Mammary epithelial cell (primary cell): Measurements from ENCODE around the gene NFKB1.

Source experiments
- CTCF ChIP-seq, 2 donors: IDR thresholded peaks in 1 of 2; conservative IDR thresholded peaks in 1 of 2; 2 replicates each; pipeline ENCODE4 v1.5.1; 2011 to 2012; ENCODE audit warnings: inconsistent platforms in 2 of 2, low read length in 2 of 2, mild to moderate bottlenecking in 2 of 2, control low read depth in 1 of 2, low read depth in 1 of 2; ENCODE audit not compliant: insufficient read depth in 1 of 2; ENCODE audit errors: extremely low read depth in 1 of 2
- EZH2 ChIP-seq: IDR thresholded peaks from 2 replicates; pipeline ENCODE4 v1.6.1; 2012; ENCODE audit warnings: low read length, inconsistent platforms, borderline replicate concordance

DNA sequence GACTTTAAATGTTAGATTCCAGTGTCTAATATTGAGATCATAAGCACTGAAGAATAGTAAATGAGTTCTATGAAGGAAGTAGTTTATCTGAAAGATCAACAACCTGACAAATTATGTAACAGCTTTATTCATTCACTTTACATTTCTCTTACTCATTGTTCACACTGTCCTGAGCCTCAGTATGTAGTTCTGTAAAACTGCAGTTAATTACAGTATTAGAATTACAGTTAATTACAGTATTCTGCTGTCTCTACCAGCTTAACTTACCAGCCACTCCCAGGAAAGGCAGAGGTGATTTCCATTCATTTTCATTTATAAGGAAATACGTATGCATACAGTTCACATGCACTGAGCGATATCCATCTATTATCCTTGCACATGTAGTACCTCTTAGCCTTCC, 32.7 kb downstream of the NFKB1 start:
- TF ChIP-seq CTCF (conservative IDR thresholded peaks at IDR 0.05 in 1 of 2, IDR thresholded peaks at IDR 0.05 in 1 of 2; ENCODE audit: extremely low read depth in 1 of 2, insufficient read depth in 1 of 2, low read depth in 1 of 2, low read length in 2 of 2) = no peak
- TF ChIP-seq EZH2 = no peak
